Myocyte (in vitro differentiated cells): ENCODE results near the gene C14orf132. TPM values are rescaled to one million over a fixed set of nuclear protein-coding genes. Genes with fewer than 3 reads are reported as not detected.

Source experiments
- DNase-seq: peaks from one replicate; pipeline ENCODE4 v3.0.0-alpha.2; 2012; ENCODE audit warnings: low read depth
- total RNA-seq: library from RNA; depleted of rRNA; stranded (reverse); fragments of >200 nt; gene quantifications from 2 replicates; pipeline ENCODE4 v1.2.3, GENCODE V29; 2014

C14orf132 gene
- total RNA-seq, 1 donor from 2014 or later = 35.7 TPM

DNA sequence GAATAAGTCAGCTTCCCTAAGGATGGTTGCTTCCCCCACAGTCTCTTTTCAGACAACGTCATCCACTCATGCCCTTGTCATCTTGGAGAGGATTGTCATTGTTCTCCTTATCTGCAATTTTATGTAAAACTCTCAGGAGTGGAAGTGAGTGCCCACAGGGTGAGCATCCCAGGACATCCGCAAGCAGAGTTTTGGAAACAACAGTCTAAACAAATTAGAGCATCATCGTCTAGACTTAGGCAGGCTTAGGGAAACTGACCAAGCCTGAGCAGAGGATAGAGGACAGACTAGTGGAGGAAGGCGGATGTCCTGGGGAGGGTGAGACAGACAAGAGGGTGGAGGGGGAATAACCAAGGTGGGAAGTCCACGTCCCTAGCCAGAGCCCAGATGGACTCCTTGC lies 101.8 kb downstream of the C14orf132 start:
- no peak for DNase-seq

Other genes starting within 250 kb of the C14orf132 start
- not detected in 2 replicates for gene TUNAR, start 162.5 kb upstream of the C14orf132 start, total RNA-seq
- gene BDKRB2, start 165.5 kb downstream of the C14orf132 start, total RNA-seq = 0.19 and 0.26 TPM in 2 replicates
- 0.08 TPM in 1 of 2 replicates, not detected in the other for gene BDKRB1, start 216.8 kb downstream of the C14orf132 start, total RNA-seq